DMS79 (cell line): ENCODE data around the gene CYP26B1.
A peak's percentile ranks its signal among the peaks of the same experiment; 100 is the strongest.

Experiments
- DNase-seq: peaks from one replicate; lab custom pipeline; 2025; lab: John Stamatoyannopoulos, UW

The CYP26B1 gene

GRCh38 chr2:72082021-72082601 is 65.6 kb downstream of the CYP26B1 start:
- DNase-seq, result no peak

- DNase-seq, result no peak
Measured at GRCh38 chr2:72081451-72081850, 66.2 kb downstream of the CYP26B1 start.

- DNase-seq, result peak; percentile 3
Measured at GRCh38 chr2:72080286-72081145, 67.1 kb downstream of the CYP26B1 start.
